ENCODE results near the gene MEIOSIN. TPM values are rescaled to one million over a fixed set of nuclear protein-coding genes. Genes with fewer than 3 reads are reported as not detected.
A peak's percentile ranks its signal among the peaks of the same experiment; 100 is the strongest.

The MEIOSIN gene
- total RNA-seq, 1 donor from 2014 or later: not detected

- peak overlapping the region; percentile 66 for H3K27ac Mint-ChIP-seq (ENCODE audit: unreplicated experiment)
- peaks cover 18% of the 10 kb centered on the region for H3K36me3 Mint-ChIP-seq (ENCODE audit: low read depth)
- TF ChIP-seq, protein P1, sequence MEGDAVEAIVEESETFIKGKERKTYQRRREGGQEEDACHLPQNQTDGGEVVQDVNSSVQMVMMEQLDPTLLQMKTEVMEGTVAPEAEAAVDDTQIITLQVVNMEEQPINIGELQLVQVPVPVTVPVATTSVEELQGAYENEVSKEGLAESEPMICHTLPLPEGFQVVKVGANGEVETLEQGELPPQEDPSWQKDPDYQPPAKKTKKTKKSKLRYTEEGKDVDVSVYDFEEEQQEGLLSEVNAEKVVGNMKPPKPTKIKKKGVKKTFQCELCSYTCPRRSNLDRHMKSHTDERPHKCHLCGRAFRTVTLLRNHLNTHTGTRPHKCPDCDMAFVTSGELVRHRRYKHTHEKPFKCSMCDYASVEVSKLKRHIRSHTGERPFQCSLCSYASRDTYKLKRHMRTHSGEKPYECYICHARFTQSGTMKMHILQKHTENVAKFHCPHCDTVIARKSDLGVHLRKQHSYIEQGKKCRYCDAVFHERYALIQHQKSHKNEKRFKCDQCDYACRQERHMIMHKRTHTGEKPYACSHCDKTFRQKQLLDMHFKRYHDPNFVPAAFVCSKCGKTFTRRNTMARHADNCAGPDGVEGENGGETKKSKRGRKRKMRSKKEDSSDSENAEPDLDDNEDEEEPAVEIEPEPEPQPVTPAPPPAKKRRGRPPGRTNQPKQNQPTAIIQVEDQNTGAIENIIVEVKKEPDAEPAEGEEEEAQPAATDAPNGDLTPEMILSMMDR (IDR thresholded peaks at IDR 0.05): peak; percentile 7
- H3K27me3 Mint-ChIP-seq (ENCODE audit: low read depth): no peaks in the 10 kb centered on the region
- no peak overlapping the region for H3K4me3 Mint-ChIP-seq (ENCODE audit: unreplicated experiment)
- no peak for DNase-seq (ENCODE audit: low spot score)
- peaks cover 19% of the 10 kb centered on the region for H3K4me1 Mint-ChIP-seq (ENCODE audit: low read depth)
- no peaks in the 10 kb centered on the region for H3K9me3 Mint-ChIP-seq (ENCODE audit: low read depth)
Measured at GRCh38 chr19:45773384-45773783, 40.1 kb downstream of the MEIOSIN start.

DNA sequence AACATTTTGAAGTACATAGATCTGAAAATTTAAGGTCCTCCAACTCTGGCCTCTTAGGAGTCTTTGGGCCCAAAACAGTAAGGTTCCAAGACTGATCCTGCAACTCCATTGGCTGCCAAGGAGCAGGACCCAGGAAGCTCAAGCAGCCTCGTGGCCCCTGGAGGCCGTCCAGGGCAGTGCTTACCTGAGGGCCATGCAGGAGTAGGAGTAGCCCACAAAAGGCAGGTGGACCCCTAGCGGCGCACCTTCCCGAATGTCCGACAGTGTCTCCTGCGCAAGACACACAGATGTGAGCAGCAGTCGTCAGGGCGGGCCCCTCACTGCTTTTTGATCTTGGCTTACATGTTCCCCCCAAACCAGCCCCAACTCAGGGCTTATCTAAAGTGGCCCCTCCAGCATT is 41.5 kb downstream of the MEIOSIN start:
- H3K9me3 Mint-ChIP-seq (ENCODE audit: low read depth): no peaks in the 10 kb centered on the region
- H3K4me1 Mint-ChIP-seq (ENCODE audit: low read depth): peaks cover 24% of the 10 kb centered on the region
- H3K4me3 Mint-ChIP-seq (ENCODE audit: unreplicated experiment): no peak overlapping the region
- no peak overlapping the region for H3K27ac Mint-ChIP-seq (ENCODE audit: unreplicated experiment)
- TF ChIP-seq, protein P1 (IDR thresholded peaks at IDR 0.05): no peak
- H3K27me3 Mint-ChIP-seq (ENCODE audit: low read depth): no peaks in the 10 kb centered on the region
- no peak for DNase-seq (ENCODE audit: low spot score)
- peaks cover 26% of the 10 kb centered on the region for H3K36me3 Mint-ChIP-seq (ENCODE audit: low read depth)

GRCh38 chr19:45777395-45777961 is 44.2 kb downstream of the MEIOSIN start:
- no peak overlapping the region for H3K4me3 Mint-ChIP-seq (ENCODE audit: unreplicated experiment)
- DNase-seq (ENCODE audit: low spot score): no peak
- H3K27me3 Mint-ChIP-seq (ENCODE audit: low read depth): no peaks in the 10 kb centered on the region
- no peaks in the 10 kb centered on the region for H3K9me3 Mint-ChIP-seq (ENCODE audit: low read depth)
- TF ChIP-seq, protein P1 (IDR thresholded peaks at IDR 0.05): no peak
- H3K4me1 Mint-ChIP-seq (ENCODE audit: low read depth): peaks cover 24% of the 10 kb centered on the region
- H3K36me3 Mint-ChIP-seq (ENCODE audit: low read depth): peaks cover 22% of the 10 kb centered on the region
- no peak overlapping the region for H3K27ac Mint-ChIP-seq (ENCODE audit: unreplicated experiment)

GRCh38 chr19:45778010-45778661 is 44.9 kb downstream of the MEIOSIN start:
- peaks cover 30% of the 10 kb centered on the region for H3K4me1 Mint-ChIP-seq (ENCODE audit: low read depth)
- H3K27ac Mint-ChIP-seq (ENCODE audit: unreplicated experiment): no peak overlapping the region
- no peak for DNase-seq (ENCODE audit: low spot score)
- no peaks in the 10 kb centered on the region for H3K27me3 Mint-ChIP-seq (ENCODE audit: low read depth)
- TF ChIP-seq, protein P1 (IDR thresholded peaks at IDR 0.05): no peak
- no peak overlapping the region for H3K4me3 Mint-ChIP-seq (ENCODE audit: unreplicated experiment)
- H3K36me3 Mint-ChIP-seq (ENCODE audit: low read depth): peaks cover 22% of the 10 kb centered on the region
- no peaks in the 10 kb centered on the region for H3K9me3 Mint-ChIP-seq (ENCODE audit: low read depth)

DNA sequence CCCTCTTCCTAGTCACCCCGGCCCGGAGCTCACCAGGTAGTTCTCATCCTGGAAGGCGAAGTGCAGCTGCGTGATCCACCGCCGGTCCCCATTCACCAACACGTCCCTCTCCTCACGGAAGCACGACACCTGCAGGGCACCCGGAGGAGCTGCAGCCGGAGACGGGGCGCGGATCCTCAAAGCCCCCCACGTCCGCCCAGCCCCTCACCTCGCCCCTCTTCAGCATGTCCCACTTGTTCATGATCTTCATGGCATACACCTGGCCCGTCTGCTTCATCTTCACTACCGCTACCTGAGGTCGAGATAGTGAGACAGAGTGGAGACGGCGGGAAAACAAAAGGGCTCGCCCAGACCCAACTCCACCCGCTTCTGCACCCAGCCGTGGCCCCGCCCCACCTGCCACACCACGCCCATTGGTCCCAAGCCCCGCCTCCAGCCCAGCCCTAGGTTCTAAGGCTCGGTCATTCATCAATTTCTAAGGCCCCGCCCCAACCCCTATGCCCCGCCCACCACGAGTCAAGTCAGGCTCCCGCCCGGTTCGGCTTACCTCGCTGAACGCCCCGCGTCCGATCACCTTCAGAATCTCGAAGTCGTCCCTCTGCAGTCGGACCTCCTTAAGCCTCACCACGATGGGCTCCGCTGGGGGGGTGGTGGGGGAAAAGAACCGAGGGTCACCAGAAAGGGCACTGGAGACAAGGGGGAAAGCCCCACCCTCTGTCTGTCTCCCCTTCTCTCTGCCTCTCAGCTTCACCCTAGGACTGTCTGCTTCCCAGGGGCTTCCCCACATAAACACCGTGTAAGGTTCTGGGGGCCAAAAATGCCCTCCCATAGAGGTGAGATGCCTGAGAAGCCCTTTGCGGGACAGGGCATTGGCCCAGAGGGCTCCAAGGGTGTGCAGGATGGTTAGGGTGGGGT is 46.2 kb downstream of the MEIOSIN start:
- DNase-seq (ENCODE audit: low spot score): no peak
- no peaks in the 10 kb centered on the region for H3K27me3 Mint-ChIP-seq (ENCODE audit: low read depth)
- peaks cover 25% of the 10 kb centered on the region for H3K36me3 Mint-ChIP-seq (ENCODE audit: low read depth)
- peak overlapping the region; percentile 65 for H3K27ac Mint-ChIP-seq (ENCODE audit: unreplicated experiment)
- H3K9me3 Mint-ChIP-seq (ENCODE audit: low read depth): no peaks in the 10 kb centered on the region
- H3K4me1 Mint-ChIP-seq (ENCODE audit: low read depth): peaks cover 43% of the 10 kb centered on the region
- TF ChIP-seq, protein P1 (IDR thresholded peaks at IDR 0.05): peak; percentile 53
- peak overlapping the region; percentile 88 for H3K4me3 Mint-ChIP-seq (ENCODE audit: unreplicated experiment)

Data from chondrocyte (in vitro differentiated cells).